NB4 (cell line): ENCODE results near the gene SPPL2B.
A peak's percentile ranks its signal among the peaks of the same experiment; 100 is the strongest.

Experiments used
- DNase-seq: peaks from one replicate; pipeline ENCODE4 v3.0.0; 2010; ENCODE audit warnings: low read depth
- H3K4me3 ChIP-seq: one replicate; pipeline ENCODE4 v1.5.1; 2011; ENCODE audit warnings: mild to moderate bottlenecking, low read depth, low read length, moderate library complexity
- MYC ChIP-seq: IDR thresholded peaks from 2 replicates; pipeline ENCODE4 v1.6.1; 2011; ENCODE audit warnings: low read depth, low read length
- POLR2A ChIP-seq: IDR thresholded peaks from 2 replicates; pipeline ENCODE4 v1.6.1; 2011; ENCODE audit warnings: mild to moderate bottlenecking; ENCODE audit not compliant: insufficient read length; ENCODE audit errors: extremely low read depth
- TF ChIP-seq, protein P1 (sequence below): IDR thresholded peaks from one replicate; pipeline ENCODE4 v1.5.1; 2012; ENCODE audit warnings: low read depth, low read length
- TF ChIP-seq, protein P2 (sequence below): IDR thresholded peaks from 2 replicates; pipeline ENCODE4 v1.6.1; 2011; ENCODE audit warnings: low read depth, low read length

The SPPL2B gene

DNA sequence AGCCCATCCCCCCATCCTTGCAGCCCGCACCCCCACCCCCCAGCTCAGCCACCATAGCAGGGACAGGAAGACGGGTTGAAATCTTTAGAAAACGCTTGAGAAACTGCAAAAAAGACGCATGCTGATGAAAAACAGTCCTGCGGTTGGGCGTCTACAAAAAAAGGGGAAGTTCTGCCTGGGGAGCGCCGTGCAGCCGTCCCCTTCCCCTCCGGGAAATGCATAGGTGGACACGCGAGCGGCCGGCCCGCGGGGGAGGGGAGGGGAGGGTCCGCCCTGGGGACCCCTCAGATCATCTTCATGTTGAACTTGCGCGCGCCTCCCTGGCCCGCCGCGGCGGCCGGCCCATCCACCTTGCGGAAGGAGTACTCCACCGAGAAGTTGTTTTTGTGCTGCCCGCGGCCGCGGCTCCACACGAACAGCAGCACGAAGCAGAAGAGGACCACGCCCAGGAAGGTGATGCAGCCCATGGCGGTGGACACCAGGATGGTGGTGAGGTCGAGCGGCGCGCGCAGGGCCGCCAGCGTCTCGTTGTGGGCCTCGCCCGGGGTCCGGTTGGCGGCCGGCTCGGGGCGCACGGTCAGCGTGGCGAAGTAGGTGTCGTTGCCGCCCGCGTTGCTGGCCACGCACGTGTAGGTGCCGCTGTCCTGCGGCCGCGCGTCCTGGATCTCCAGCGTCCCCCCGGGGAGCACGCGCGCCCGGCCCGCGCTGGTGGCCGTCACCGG is 38.6 kb upstream of the SPPL2B start:
- DNase-seq, result peak; percentile 95
- TF ChIP-seq, protein P1, sequence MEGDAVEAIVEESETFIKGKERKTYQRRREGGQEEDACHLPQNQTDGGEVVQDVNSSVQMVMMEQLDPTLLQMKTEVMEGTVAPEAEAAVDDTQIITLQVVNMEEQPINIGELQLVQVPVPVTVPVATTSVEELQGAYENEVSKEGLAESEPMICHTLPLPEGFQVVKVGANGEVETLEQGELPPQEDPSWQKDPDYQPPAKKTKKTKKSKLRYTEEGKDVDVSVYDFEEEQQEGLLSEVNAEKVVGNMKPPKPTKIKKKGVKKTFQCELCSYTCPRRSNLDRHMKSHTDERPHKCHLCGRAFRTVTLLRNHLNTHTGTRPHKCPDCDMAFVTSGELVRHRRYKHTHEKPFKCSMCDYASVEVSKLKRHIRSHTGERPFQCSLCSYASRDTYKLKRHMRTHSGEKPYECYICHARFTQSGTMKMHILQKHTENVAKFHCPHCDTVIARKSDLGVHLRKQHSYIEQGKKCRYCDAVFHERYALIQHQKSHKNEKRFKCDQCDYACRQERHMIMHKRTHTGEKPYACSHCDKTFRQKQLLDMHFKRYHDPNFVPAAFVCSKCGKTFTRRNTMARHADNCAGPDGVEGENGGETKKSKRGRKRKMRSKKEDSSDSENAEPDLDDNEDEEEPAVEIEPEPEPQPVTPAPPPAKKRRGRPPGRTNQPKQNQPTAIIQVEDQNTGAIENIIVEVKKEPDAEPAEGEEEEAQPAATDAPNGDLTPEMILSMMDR, result no peak
- no peak for TF ChIP-seq POLR2A
- TF ChIP-seq MYC, result peak; percentile 70
- TF ChIP-seq, protein P2, sequence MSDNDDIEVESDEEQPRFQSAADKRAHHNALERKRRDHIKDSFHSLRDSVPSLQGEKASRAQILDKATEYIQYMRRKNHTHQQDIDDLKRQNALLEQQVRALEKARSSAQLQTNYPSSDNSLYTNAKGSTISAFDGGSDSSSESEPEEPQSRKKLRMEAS, result peak; percentile 61
- H3K4me3 ChIP-seq, result peak overlapping the region; percentile 78

DNA sequence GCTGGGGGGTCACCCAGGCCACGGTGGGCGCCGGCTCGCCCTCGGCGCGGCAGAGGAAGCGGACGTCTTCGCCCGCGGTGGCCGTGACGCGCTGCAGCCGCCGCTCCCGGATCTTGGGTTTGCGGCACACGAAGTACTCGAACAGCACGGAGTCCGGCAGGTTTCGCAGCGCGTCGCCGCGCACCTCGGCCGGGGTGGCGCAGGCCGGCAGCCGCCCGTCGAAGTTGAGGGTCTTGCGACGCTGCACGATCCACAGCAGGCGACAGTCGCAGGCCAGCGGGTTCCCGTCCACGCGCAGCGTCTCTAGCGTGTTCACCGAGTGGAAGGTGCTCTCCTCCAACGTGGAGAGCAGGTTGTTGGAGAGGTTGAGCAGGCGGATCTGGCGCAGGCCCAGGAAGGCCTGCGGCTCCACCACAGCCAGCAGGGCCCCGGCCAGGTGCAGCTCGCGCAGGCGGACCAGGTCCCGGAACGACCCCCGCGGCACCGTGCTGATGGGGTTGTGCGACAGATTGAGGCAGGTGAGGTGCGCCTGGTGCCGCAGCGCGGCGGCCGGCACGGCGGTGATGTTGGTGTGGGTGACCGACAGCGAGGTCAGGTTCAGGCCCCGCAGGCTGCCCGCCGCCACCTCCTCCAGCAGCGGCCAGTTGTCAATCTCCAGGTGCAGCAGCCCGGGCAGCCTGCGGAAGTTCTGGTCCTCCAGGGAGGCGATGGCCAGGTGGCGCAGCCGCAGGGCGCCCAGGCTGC is 37.9 kb upstream of the SPPL2B start:
- TF ChIP-seq, protein P2, result no peak
- TF ChIP-seq, protein P1, result no peak
- TF ChIP-seq POLR2A (no peak), MYC (no peak; the same call in 1 of the 2 replicates)
- DNase-seq, result peak; percentile 35
- H3K4me3 ChIP-seq, result peak overlapping the region; percentile 78

DNA sequence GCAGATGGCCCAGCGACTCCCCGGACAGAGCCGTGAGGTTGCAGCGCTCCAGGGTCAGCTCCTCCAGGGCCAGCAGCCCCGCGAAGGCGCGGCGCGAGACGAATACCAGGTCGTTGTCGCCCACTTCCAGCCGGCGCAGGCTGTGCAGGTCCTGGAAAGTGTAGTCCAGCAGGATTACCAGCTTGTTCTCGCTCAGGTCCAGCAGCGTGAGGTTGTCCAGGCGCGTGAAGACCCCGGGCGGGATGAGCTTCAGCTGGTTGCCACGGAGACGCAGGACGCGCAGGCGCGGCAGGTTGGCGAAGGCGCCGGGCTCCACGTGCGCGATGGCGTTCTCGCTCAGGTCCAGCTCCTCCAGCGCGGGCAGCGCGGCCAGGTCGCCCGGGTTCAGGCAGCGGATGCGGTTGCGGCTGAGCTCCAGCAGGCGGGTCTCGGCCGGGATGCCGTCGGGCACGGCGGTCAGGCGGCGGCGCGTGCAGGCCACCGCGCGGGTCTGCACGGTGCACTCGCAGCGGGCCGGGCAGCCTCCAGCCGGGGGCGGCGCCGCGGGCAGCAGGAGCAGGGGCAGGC is 37.2 kb upstream of the SPPL2B start:
- H3K4me3 ChIP-seq, result peak overlapping the region; percentile 78

DNA sequence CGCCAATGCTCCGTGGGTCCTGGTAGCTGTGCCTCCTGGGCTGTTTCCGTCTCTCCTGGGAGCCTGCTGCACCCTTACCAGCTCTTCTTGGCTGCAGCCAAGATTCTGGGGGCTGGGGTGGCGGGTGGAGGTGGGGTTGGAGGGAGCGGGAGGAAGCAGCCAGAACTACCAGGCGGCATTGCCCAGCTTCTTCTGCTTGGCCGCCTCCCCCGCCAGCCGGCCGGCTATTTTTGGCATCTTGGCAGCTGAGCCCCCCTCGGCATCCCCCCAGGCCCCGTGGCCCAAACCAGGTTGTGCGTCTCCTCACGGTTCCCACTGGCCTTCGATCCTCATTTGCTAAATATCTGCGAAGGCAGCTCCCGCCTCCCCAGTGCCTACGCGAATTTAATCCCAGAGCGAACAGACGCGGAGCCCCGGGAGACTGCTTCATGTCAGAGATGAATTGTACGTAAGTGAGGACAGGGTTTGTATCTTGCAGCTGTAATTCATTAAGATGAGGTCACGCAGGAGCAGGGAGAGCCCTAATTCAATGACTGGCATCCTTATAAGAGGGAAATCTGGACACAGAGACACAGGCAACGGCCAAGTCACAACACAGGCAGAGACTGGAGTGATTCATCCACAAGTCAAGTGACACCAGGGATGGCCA is 33.7 kb upstream of the SPPL2B start:
- TF ChIP-seq POLR2A (no peak), MYC (no peak)
- TF ChIP-seq, protein P2, result no peak
- TF ChIP-seq, protein P1, result no peak
- H3K4me3 ChIP-seq, result no peak overlapping the region
- no peak for DNase-seq

More for the DNA sequence above, 37.2 kb upstream of the SPPL2B start:
- no peak for TF ChIP-seq MYC
- TF ChIP-seq POLR2A, result no peak
- TF ChIP-seq, protein P1, result no peak
- TF ChIP-seq, protein P2, result no peak
- DNase-seq, result no peak

DNA sequence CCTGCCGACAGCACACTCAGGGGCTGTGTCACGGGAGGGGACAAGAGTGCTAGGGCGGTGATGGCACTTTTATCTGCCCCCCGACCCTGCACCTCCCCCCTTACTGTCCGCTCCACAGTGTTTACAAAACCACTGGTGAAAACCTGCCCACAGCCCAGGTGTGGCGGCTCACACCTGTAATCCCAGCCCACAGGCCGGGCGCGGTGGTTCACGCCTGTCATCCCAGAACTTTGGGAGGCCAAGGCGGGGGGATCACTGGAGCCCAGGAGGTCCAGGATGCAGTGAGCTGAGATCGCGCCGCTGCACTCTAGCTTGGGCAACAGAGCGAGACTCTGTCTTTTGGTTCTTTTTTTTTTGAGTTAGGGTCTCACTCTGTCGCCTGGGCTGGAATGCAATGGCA is 32.3 kb upstream of the SPPL2B start:
- H3K4me3 ChIP-seq, result no peak overlapping the region
- DNase-seq, result no peak
- no peak for TF ChIP-seq MYC
- no peak for TF ChIP-seq POLR2A
- TF ChIP-seq, protein P2, result no peak
- TF ChIP-seq, protein P1, result no peak
